Measurements from ENCODE around the gene CLCN3.

CLCN3 gene

GRCh38 chr4:169650227-169650936 is 30.0 kb downstream of the CLCN3 start:
- H3K27me3 ChIP-seq (ENCODE audit: insufficient read depth, low read length) = no peaks in the 10 kb centered on the region
- H2AFZ ChIP-seq (ENCODE audit: low read depth, low read length) = no peak overlapping the region
- H3K4me3 ChIP-seq (ENCODE audit: low read length) = no peak overlapping the region
- H3K36me3 ChIP-seq (ENCODE audit: insufficient read depth, low read length) = peaks cover 6% of the 10 kb centered on the region
- H3K4me1 ChIP-seq (ENCODE audit: insufficient read depth, low read length) = no peaks in the 10 kb centered on the region
- peaks cover under 1% of the 10 kb centered on the region for H3K9me3 ChIP-seq (ENCODE audit: low read length)

GRCh38 chr4:169652535-169652934 is 32.2 kb downstream of the CLCN3 start:
- no peak overlapping the region for H2AFZ ChIP-seq (ENCODE audit: low read depth, low read length)
- H3K9me3 ChIP-seq (ENCODE audit: low read length) = peaks cover 3% of the 10 kb centered on the region
- no peak overlapping the region for H3K4me3 ChIP-seq (ENCODE audit: low read length)
- peaks cover 1% of the 10 kb centered on the region for H3K4me1 ChIP-seq (ENCODE audit: insufficient read depth, low read length)
- no peaks in the 10 kb centered on the region for H3K27me3 ChIP-seq (ENCODE audit: insufficient read depth, low read length)
- peaks cover 5% of the 10 kb centered on the region for H3K36me3 ChIP-seq (ENCODE audit: insufficient read depth, low read length)

- Histone ChIP-seq H3K4me1 (ENCODE audit: insufficient read depth, low read length) (peaks cover 17% of the 10 kb centered on the region), H3K36me3 (ENCODE audit: insufficient read depth, low read length) (peaks cover 5% of the 10 kb centered on the region), H3K4me3 (ENCODE audit: low read length) (no peak overlapping the region), H3K9me3 (ENCODE audit: low read length) (peaks cover 3% of the 10 kb centered on the region), H2AFZ (ENCODE audit: low read depth, low read length) (no peak overlapping the region), H3K27me3 (ENCODE audit: insufficient read depth, low read length) (no peaks in the 10 kb centered on the region)
Measured at GRCh38 chr4:169655401-169655800, 35.0 kb downstream of the CLCN3 start.

- no peak overlapping the region for H2AFZ ChIP-seq (ENCODE audit: low read depth, low read length)
- H3K4me3 ChIP-seq (ENCODE audit: low read length) = no peak overlapping the region
- peaks cover 3% of the 10 kb centered on the region for H3K36me3 ChIP-seq (ENCODE audit: insufficient read depth, low read length)
- peaks cover 29% of the 10 kb centered on the region for H3K4me1 ChIP-seq (ENCODE audit: insufficient read depth, low read length)
- peaks cover 3% of the 10 kb centered on the region for H3K9me3 ChIP-seq (ENCODE audit: low read length)
- H3K27me3 ChIP-seq (ENCODE audit: insufficient read depth, low read length) = no peaks in the 10 kb centered on the region
Measured at GRCh38 chr4:169657470-169658107, 37.2 kb downstream of the CLCN3 start.

GRCh38 chr4:169658196-169658595 is 37.8 kb downstream of the CLCN3 start:
- Histone ChIP-seq H3K4me3 (ENCODE audit: low read length) (no peak overlapping the region), H3K4me1 (ENCODE audit: insufficient read depth, low read length) (peaks cover 29% of the 10 kb centered on the region), H2AFZ (ENCODE audit: low read depth, low read length) (no peak overlapping the region), H3K27me3 (ENCODE audit: insufficient read depth, low read length) (no peaks in the 10 kb centered on the region), H3K9me3 (ENCODE audit: low read length) (peaks cover 3% of the 10 kb centered on the region), H3K36me3 (ENCODE audit: insufficient read depth, low read length) (peaks cover 3% of the 10 kb centered on the region)

- Histone ChIP-seq H3K4me3 (ENCODE audit: low read length) (peak overlapping the region; percentile 78), H3K9me3 (ENCODE audit: low read length) (peaks cover 3% of the 10 kb centered on the region), H2AFZ (ENCODE audit: low read depth, low read length) (peak overlapping the region; percentile 1), H3K27me3 (ENCODE audit: insufficient read depth, low read length) (no peaks in the 10 kb centered on the region), H3K36me3 (ENCODE audit: insufficient read depth, low read length) (peaks cover 3% of the 10 kb centered on the region), H3K4me1 (ENCODE audit: insufficient read depth, low read length) (peaks cover 35% of the 10 kb centered on the region)
Measured at GRCh38 chr4:169658975-169659715, 38.8 kb downstream of the CLCN3 start.

GRCh38 chr4:169659716-169660670 is 39.6 kb downstream of the CLCN3 start:
- Histone ChIP-seq H3K27me3 (ENCODE audit: insufficient read depth, low read length) (no peaks in the 10 kb centered on the region), H3K4me3 (ENCODE audit: low read length) (peak overlapping the region; percentile 78), H2AFZ (ENCODE audit: low read depth, low read length) (peak overlapping the region; percentile 1), H3K9me3 (ENCODE audit: low read length) (peaks cover 3% of the 10 kb centered on the region), H3K36me3 (ENCODE audit: insufficient read depth, low read length) (peaks cover 3% of the 10 kb centered on the region), H3K4me1 (ENCODE audit: insufficient read depth, low read length) (peaks cover 40% of the 10 kb centered on the region)

GRCh38 chr4:169660929-169661328 is 40.6 kb downstream of the CLCN3 start:
- H3K36me3 ChIP-seq (ENCODE audit: insufficient read depth, low read length) = peaks cover 3% of the 10 kb centered on the region

GRCh38 chr4:169661761-169662160 is 41.4 kb downstream of the CLCN3 start:
- no peak overlapping the region for H2AFZ ChIP-seq (ENCODE audit: low read depth, low read length)
- no peaks in the 10 kb centered on the region for H3K36me3 ChIP-seq (ENCODE audit: insufficient read depth, low read length)
- H3K4me3 ChIP-seq (ENCODE audit: low read length) = peak overlapping the region; percentile 78
- H3K27me3 ChIP-seq (ENCODE audit: insufficient read depth, low read length) = no peaks in the 10 kb centered on the region
- no peaks in the 10 kb centered on the region for H3K9me3 ChIP-seq (ENCODE audit: low read length)
- peaks cover 40% of the 10 kb centered on the region for H3K4me1 ChIP-seq (ENCODE audit: insufficient read depth, low read length)

More at GRCh38 chr4:169660929-169661328, 40.6 kb downstream of the CLCN3 start:
- no peak overlapping the region for H2AFZ ChIP-seq (ENCODE audit: low read depth, low read length)
- H3K4me3 ChIP-seq (ENCODE audit: low read length) = peak overlapping the region; percentile 78
- peaks cover 2% of the 10 kb centered on the region for H3K9me3 ChIP-seq (ENCODE audit: low read length)
- peaks cover 40% of the 10 kb centered on the region for H3K4me1 ChIP-seq (ENCODE audit: insufficient read depth, low read length)
- H3K27me3 ChIP-seq (ENCODE audit: insufficient read depth, low read length) = no peaks in the 10 kb centered on the region

- peaks cover 40% of the 10 kb centered on the region for H3K4me1 ChIP-seq (ENCODE audit: insufficient read depth, low read length)
- no peaks in the 10 kb centered on the region for H3K9me3 ChIP-seq (ENCODE audit: low read length)
- H2AFZ ChIP-seq (ENCODE audit: low read depth, low read length) = no peak overlapping the region
- peak overlapping the region; percentile 78 for H3K4me3 ChIP-seq (ENCODE audit: low read length)
- H3K36me3 ChIP-seq (ENCODE audit: insufficient read depth, low read length) = no peaks in the 10 kb centered on the region
- no peaks in the 10 kb centered on the region for H3K27me3 ChIP-seq (ENCODE audit: insufficient read depth, low read length)
Measured at GRCh38 chr4:169662206-169662605, 41.8 kb downstream of the CLCN3 start.

- H3K4me1 ChIP-seq (ENCODE audit: insufficient read depth, low read length) = peaks cover 33% of the 10 kb centered on the region
- H3K36me3 ChIP-seq (ENCODE audit: insufficient read depth, low read length) = no peaks in the 10 kb centered on the region
- H3K9me3 ChIP-seq (ENCODE audit: low read length) = peaks cover 2% of the 10 kb centered on the region
- no peak overlapping the region for H2AFZ ChIP-seq (ENCODE audit: low read depth, low read length)
- H3K27me3 ChIP-seq (ENCODE audit: insufficient read depth, low read length) = no peaks in the 10 kb centered on the region
- H3K4me3 ChIP-seq (ENCODE audit: low read length) = no peak overlapping the region
Measured at GRCh38 chr4:169663402-169663801, 43.0 kb downstream of the CLCN3 start.

GRCh38 chr4:169663831-169664230 is 43.5 kb downstream of the CLCN3 start:
- Histone ChIP-seq H3K9me3 (ENCODE audit: low read length) (peaks cover 2% of the 10 kb centered on the region), H2AFZ (ENCODE audit: low read depth, low read length) (no peak overlapping the region), H3K4me3 (ENCODE audit: low read length) (no peak overlapping the region), H3K36me3 (ENCODE audit: insufficient read depth, low read length) (no peaks in the 10 kb centered on the region), H3K27me3 (ENCODE audit: insufficient read depth, low read length) (no peaks in the 10 kb centered on the region), H3K4me1 (ENCODE audit: insufficient read depth, low read length) (peaks cover 29% of the 10 kb centered on the region)
